GM21423 (cell line): ENCODE results near the gene RNF34.

Experiments used
- ATAC-seq: cut with Tn5 transposase; IDR thresholded peaks from one replicate; pipeline ENCODE4 v1.9.1; 2021; ENCODE audit warnings: mild to moderate bottlenecking, moderate library complexity; ENCODE audit not compliant: unreplicated experiment

The RNF34 gene

DNA sequence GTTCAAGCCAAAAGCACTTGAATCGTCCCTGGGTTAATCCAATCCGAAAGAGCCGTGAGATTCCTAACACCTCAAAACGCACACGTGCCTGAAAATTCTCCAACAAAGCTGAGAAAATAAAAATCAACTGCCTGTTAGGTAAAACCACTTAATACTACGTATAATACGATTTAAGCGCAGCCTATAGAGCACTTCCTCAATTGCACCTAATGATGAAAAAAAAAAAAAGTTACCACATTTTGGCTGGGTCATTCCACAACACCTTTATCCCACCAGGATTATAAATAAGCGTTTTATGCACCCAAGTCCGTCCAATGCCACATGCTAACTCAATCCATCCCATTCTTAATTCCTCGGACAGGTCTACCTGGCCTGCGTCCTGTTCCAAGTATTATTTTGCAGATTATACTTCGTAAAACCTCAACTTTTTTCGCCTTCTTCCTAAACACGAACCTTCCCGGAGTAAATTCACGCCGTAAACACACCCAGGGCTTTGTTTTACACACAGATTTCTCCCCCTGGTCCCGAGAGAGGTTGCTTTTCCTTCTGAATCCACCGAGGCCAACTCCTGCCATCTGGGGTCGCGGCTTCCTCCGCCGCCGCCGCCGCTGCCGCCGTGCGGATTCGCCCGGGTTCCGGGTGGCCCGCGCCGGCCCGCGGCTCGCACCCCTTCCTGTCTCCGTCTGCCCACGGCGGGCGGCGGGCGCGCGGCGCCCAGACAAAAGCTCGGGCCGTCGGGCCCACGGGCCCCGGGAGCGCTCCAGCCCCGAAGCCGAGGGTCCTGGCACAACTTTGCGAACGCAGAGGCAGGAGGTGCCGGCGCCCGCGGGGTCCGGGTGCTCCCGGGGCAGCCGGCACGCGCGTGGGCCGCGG lies 66.2 kb downstream of the RNF34 start:
- peak; percentile 5 for ATAC-seq

DNA sequence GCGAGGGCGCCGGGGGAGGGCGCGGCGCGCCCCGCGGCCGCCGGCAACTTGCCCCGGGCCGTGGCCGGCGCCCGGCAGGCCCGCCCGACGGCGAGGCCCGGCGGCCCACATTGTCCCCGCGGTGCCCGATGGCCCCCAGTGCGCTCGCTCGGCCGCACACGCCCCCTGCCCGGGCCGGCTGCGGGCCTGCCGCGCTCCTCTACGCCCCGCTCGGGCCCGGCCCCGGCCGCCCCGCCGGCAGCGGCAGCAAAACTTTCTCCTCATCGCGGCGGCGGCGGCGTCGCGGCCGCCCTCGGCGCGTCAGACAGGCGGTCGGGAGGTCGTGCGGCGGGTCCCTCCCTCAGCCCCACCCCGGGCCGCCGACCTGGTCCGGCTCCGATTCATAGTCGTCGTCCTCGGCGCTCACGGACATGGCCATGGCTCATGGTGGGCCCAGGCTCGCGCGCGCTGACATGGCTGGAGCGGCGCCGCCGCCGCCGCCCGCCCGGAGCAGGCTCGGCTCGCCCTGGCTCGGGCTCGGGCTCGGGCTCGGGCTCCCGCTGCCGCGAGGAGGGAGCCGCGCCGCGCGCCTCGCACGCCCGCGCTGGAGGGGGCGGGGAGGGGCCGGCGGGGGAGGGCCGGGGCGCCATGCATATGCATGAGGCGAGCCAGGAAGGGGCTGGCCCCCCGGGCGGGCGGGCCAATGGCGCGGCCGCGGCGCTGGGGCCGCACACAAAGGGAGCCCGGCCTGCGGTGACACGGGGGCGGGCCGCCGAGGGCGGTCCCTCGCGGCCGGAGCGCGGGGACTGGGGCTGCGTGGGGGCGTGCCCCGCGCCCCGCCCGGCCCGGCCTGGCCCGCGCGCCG lies 67.1 kb downstream of the RNF34 start:
- ATAC-seq: peak; percentile 85

DNA sequence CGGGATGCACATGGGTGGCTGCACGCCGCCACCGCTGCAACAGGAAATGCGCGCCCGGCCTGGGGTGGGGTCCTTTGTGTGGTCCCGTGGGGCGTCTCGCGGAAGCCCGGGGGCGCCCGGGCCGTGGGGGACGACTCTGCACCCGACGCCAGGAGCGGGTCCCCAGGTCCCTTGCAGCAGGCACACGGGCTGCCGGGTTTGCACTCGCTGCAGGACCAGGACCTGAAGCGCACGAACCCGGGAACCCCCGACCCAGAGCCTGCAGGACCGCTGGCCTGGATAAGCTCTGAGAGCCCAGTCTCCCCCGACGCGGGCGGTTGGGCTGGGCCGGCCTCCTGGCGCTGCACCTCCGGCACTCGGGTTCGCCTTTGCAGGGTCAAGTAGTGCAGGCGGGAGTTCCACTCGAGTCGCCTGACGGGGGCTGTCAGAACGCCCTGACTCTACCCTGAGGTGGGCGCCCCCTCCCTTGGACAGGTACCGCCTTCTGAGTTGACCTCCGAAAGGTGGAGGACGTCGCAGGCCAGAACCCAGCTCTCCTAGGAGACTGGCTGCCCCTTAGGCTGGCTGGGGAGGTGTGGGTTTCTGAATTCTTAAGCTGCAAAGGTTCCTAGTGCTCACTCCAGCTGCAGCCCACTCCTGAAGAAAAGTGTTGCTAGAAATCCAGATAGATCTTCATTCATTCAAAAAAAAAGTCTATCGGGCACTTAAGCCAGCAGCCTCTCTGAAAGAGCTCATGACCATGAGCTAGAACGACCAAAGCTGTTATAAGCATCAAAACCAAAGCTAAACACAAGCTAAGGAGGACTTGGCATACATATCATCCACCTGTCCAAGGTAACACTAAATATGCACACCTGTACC lies 68.0 kb downstream of the RNF34 start:
- no peak for ATAC-seq

DNA sequence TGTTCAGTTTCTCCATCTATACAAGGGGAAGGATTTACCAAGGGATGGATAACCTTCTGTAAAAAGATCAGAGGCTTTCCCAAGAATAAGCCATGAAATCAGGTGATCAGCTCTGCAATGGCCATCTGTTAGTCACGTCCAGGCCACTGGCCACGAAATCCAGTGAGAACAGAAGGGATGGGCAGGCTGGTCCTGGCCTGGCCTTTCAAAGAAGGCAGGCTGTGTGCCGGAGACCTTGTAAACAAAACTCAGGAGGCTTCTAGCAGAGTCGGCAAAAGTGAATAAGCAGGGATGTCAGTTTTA lies 68.5 kb downstream of the RNF34 start:
- no peak for ATAC-seq

DNA sequence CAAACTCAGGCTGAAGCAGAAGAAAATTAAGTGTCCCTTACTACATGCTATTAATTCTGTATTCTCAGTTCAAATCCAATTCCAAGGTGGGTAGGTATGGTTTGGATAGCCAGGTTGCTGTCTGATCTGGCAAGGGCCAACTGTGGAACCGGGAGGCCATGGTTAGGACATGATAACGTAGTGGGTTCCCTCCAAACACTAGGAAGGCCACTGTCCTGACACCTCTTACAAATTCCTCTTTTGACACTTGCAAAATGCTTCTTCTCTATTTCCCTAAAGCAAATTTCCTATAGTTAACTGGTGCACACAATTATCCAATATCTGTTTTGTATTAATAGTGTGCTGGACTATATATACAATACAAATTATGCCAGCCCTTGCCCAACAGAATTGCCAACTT lies 70.8 kb downstream of the RNF34 start:
- ATAC-seq: no peak

DNA sequence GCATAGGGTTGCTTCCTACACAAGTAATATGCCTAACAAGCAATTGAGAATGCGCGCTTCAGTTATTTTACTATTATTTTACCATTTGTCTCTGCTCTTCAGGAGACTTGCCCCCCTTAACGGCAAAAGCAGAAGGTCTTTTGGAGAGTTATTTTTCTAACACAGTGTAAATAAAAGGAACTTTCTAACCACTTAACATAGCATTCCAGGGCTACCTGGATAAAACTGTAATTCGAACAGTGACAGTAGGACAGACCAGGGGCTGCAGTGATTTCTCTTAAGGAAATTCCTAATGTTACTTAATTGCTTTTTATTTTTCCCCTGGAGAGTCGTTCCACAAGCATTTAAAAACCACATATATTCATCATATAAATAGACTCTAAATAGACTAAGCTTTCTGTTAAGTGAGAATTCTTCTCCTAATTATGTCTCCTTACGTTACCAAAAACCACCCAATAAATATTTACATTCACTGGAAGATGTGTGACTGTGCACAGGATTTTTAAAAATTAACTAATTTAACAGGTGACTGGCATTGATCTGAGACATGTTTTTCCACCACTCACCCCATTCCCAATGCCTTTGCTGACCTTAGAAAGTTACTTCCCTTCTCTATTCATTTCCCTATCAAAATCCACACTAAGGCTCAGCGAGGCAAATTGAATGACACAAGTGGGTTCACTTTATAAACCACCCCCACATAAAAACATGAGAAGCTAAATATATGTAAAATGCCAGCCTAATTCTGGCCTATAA lies 72.4 kb downstream of the RNF34 start:
- ATAC-seq: no peak
